HG02588 (cell line): Measurements from ENCODE around the gene TFDP1.
"Not testable (repeated sequence)": the region's sequence is repeated elsewhere in the genome, so short reads cannot be mapped to it uniquely, and the experiment has no call there.

Experiments used
- ATAC-seq: cut with Tn5 transposase; IDR thresholded peaks from one replicate; pipeline ENCODE4 v1.9.1; 2021; ENCODE audit warnings: mild to moderate bottlenecking, moderate library complexity; ENCODE audit not compliant: unreplicated experiment

TFDP1 gene

GRCh38 chr13:113550453-113550852, 34.1 kb upstream of the TFDP1 start:
- ATAC-seq: no peak

- no peak for ATAC-seq
Observed at GRCh38 chr13:113551081-113552000, 33.2 kb upstream of the TFDP1 start.

GRCh38 chr13:113552079-113552478, 32.5 kb upstream of the TFDP1 start:
- ATAC-seq: no peak

GRCh38 chr13:113552786-113553434, 31.6 kb upstream of the TFDP1 start:
- no peak for ATAC-seq

- no peak for ATAC-seq
Observed at GRCh38 chr13:113553511-113554332, 30.8 kb upstream of the TFDP1 start.

GRCh38 chr13:113554333-113554700, 30.2 kb upstream of the TFDP1 start:
- no peak for ATAC-seq

- ATAC-seq: no peak
Observed at GRCh38 chr13:113555141-113555540, 29.4 kb upstream of the TFDP1 start.

GRCh38 chr13:113557013-113557412, 27.5 kb upstream of the TFDP1 start:
- no peak for ATAC-seq

GRCh38 chr13:113558461-113558860, 26.1 kb upstream of the TFDP1 start:
- ATAC-seq: no peak

GRCh38 chr13:113559061-113559460, 25.5 kb upstream of the TFDP1 start:
- ATAC-seq: no peak

GRCh38 chr13:113559901-113560644, 24.5 kb upstream of the TFDP1 start:
- no peak for ATAC-seq

GRCh38 chr13:113560645-113561416, 23.7 kb upstream of the TFDP1 start:
- ATAC-seq: no peak

GRCh38 chr13:113561417-113562084, 23.0 kb upstream of the TFDP1 start:
- ATAC-seq: no peak

GRCh38 chr13:113562085-113562749, 22.3 kb upstream of the TFDP1 start:
- ATAC-seq: no peak

- no peak for ATAC-seq
Observed at GRCh38 chr13:113562844-113563243, 21.7 kb upstream of the TFDP1 start.

- ATAC-seq: not testable (repeated sequence)
Observed at GRCh38 chr13:113563511-113563910, 21.0 kb upstream of the TFDP1 start.

GRCh38 chr13:113564331-113565023, 20.1 kb upstream of the TFDP1 start:
- ATAC-seq: no peak

- no peak for ATAC-seq
Observed at GRCh38 chr13:113565526-113566226, 18.9 kb upstream of the TFDP1 start.
